GM21447 (cell line): ENCODE measurements around the gene KANSL1L.
"Not testable (repeated sequence)": the region's sequence is repeated elsewhere in the genome, so short reads cannot be mapped to it uniquely, and the experiment has no call there.

ENCODE experiments used
- ATAC-seq: cut with Tn5 transposase; IDR thresholded peaks from one replicate; pipeline ENCODE4 v1.9.1; 2021; ENCODE audit not compliant: unreplicated experiment

KANSL1L gene

GRCh38 chr2:210177769-210178168 lies 6.6 kb upstream of the KANSL1L start:
- ATAC-seq = no peak

DNA sequence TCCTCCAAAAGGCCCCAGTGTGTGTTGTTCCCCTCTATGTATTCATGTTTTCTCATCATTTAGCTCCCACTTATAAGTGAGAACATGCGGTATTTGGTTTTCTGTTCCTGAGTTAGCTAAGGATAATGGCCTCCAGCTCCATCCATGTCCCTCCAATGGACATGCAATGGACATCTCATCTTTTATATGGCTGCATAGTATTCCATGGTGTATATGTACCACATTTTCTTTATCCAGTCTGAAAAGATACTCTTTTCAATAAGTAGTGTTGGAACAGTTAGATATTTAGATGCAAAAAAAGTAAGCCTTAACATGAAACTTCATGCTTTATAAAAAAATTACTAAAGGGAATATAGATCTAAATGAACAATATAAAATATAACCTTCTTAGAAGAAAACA lies 5.9 kb upstream of the KANSL1L start:
- ATAC-seq = not testable (repeated sequence)

DNA sequence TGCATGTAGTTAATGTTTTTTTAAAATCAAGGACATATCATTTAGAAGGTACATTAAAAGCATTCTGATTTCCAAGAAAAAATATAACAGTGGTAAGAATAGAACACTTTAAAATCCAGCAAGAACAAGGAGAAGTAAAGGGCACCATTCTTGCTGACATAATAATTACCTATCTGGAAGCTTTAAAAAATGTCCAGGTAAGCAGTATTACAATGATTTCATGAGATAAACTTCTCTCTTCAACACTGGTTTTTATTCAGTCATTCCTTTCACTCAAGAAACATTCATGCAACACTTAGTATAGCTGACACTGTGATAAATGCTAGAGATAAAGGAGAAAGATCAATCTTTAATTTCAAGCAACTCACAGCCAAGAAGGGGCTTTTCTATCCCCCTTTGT lies 2.9 kb upstream of the KANSL1L start:
- ATAC-seq = no peak

DNA sequence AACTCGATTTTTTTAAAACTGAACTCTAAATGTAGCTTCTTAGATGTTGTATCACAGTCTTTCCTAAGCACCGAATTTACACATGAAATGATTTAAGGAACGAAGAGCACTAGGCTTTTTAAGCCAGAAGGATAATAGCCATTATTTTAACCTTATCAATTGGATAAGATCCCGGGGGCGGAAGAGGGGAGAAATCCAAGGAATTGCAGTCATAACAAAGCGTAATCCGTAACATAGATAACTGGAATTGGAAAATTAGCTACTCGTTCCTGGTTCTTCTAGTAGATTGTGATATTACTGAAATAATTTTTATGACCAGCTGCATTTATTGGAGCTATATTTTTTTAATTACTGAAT lies 988 bp upstream of the KANSL1L start:
- ATAC-seq = no peak

DNA sequence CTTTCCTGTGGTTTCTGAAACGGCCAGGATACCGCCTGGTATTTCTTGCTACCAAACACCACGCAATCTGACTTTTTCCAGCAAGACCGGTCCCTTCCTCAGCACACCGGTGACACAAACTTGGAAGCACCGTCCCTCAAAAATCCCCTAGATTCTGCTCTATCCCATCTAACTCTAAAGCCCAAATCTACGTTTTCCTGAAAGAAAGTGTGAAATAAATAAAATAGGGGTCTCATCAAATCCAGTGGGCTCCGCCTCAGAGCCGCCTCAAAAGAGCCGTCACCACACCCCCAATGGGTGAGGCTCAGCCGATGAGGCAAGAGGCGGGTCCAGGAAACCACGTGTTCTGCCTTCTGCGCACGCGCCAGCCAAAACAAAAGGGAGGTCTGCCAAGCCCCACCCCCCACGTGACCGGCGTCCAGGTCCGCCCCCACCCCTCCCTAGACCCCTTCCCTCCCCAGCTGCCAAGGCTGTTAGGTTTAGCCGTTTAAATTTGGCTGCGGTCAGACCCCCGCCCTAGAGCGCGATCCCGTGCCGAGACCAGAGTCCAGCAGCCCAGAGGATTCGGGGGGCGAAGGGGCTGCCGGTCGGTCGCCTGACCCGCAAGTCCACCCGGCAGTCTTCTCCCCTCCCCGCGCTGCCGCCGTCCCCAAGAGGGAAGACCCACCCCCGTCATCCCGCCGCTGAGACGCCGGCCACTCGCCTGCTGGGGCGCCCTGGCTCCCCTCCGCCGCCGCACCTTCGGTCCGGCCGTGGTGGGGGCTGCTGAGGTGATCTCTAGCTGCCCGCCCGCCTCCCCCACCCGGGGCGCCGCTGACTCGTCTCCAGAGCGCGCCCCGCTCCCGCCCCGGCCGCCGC lies 534 bp downstream of the KANSL1L start:
- ATAC-seq = peak; percentile 73

GRCh38 chr2:210170196-210170445 lies 1.1 kb downstream of the KANSL1L start:
- no peak for ATAC-seq

- peak; percentile 37 for ATAC-seq
These were observed 1.6 kb downstream of the KANSL1L start for GRCh38 chr2:210169516-210170195.

DNA sequence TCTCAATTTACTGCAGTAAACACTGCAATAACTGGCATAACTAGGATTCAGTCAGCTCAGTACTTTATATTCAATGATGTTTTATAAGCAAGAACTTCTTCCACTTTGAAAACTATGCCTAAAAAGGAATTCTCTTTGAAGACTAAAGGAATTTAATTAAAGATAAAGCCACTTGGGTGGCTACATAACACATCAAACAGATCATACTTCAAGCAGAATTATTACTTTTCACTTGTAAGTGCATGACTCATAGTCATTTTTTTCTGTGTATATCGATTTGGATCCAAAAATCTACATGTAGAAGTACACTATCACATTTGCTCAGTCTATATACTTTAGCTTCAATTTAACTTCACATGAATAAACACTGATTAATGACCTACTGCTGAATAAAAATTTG lies 4.0 kb downstream of the KANSL1L start:
- ATAC-seq = no peak

DNA sequence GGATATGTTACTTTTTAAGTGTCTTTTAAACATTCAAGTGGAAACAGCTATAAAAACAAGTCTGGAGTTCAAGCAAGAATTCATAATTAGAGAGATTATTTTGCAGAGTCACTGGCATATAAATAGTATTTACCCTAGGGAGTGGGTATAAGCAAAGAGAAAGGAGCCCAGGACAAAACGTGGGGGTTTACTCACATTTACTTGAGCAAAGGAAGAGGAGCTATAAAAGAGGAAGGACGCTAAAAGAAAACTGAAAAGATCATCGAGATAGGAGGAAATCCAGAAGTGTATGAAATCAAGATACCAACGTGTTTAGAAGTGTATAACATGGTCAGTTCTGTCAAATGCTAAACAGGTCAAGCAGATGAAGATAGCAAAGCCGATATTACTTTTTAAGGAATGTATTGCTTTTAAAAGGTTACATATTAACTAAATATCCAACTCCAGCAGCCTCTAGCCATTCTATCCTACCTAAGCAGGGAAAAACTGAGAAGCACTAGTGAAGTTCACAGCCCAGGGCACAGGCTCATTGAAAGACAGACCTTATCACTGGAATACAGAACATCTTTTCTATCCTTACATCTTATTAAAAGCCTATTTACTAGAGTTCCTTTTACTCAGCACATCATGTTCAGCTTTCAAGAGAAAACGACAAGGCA lies 8.6 kb downstream of the KANSL1L start:
- ATAC-seq = no peak

- ATAC-seq = no peak
These were observed 12.2 kb downstream of the KANSL1L start for GRCh38 chr2:210159059-210159458.

- ATAC-seq = no peak
These were observed 13.0 kb downstream of the KANSL1L start for GRCh38 chr2:210158236-210158635.

- ATAC-seq = no peak
These were observed 13.7 kb downstream of the KANSL1L start for GRCh38 chr2:210157526-210157925.

DNA sequence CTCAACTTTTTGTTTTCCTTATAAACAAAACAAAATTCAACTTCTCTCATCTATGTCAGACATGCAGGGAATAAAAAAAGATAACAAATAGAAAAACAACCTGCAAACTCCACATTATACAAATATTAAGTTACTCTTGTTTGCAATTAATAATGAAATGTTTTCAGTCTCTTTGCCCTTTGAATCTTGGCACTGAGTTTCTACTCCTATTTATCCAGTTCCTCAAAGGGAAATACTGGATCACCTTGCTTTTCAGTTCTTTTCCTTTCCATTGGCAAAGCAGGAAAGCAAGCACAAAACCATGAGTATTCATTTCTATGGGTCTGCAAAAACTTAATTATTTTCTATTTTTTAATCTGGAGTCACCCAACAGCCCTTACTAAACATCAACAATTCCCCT lies 23.6 kb downstream of the KANSL1L start:
- no peak for ATAC-seq

- no peak for ATAC-seq
These were observed 39.0 kb downstream of the KANSL1L start for GRCh38 chr2:210132239-210132638.

- ATAC-seq = no peak
These were observed 42.2 kb downstream of the KANSL1L start for GRCh38 chr2:210128961-210129360.

- no peak for ATAC-seq
These were observed 57.5 kb downstream of the KANSL1L start for GRCh38 chr2:210113614-210114235.

DNA sequence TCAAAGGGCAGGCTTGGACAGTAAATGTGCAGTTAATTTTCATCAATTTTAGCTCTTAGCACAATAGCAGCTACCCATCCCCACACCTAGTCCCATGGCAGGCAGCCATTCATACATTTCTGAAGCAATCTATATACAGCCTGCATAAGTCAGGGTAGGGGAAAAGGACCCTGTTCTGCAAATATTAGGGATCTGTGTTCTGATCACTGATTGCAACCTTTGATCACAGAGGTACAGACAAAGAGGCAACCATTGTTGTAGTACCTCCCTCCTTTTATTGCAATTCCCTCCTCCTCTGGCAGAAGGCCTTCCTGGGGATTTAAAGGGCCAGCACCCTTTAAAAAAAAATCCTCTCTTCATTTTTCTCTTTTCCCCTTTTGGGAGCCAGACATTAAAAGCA lies 58.3 kb downstream of the KANSL1L start:
- ATAC-seq = no peak

DNA sequence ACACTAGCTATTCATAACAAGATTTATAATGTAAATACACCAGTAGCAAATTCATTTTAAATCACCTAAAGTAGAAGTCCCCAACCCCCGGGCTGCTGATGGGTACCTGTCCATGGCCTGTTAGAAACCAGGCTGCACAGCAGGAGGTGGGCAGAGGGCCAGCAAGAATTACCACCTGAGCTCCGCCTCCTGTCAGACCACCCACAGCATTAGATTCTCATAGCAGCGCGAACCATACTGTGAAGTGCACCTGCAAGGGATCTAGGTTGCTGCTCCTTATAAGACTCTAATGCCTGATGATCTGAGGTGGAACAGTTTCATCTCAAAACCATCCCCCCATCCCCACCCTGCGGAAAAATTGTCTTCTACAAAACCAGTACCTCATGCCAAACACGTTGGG lies 71.3 kb downstream of the KANSL1L start:
- ATAC-seq = no peak

GRCh38 chr2:210094787-210095186 lies 76.4 kb downstream of the KANSL1L start:
- ATAC-seq = no peak

DNA sequence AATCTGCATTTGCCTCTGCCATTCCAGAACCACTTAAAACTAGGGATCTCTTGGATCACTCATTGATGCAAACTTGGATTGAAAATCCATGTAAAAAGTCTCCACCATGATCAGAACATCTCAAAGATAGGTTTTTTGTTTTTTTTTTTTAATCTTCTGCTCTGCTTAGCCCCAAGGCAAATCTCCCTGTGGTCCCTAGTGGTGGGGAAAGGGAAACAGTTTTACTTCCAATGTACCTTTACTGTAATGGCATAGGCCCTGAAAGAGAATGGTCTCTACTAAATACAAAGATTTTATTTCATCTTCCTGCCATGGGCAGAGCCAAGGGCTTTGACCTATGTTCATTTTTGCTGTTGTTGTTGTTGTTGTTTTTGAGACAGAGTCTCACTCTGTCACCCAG lies 78.4 kb downstream of the KANSL1L start:
- ATAC-seq = no peak

GRCh38 chr2:210086930-210087329 lies 84.3 kb downstream of the KANSL1L start:
- no peak for ATAC-seq

- no peak for ATAC-seq
These were observed 84.9 kb downstream of the KANSL1L start for GRCh38 chr2:210086292-210086691.
